ENCODE data around the gene FAM110A.
A peak's percentile ranks its signal among the peaks of the same experiment; 100 is the strongest.
"Not testable (repeated sequence)": the region's sequence is repeated elsewhere in the genome, so short reads cannot be mapped to it uniquely, and the experiment has no call there.

Gene FAM110A

DNA sequence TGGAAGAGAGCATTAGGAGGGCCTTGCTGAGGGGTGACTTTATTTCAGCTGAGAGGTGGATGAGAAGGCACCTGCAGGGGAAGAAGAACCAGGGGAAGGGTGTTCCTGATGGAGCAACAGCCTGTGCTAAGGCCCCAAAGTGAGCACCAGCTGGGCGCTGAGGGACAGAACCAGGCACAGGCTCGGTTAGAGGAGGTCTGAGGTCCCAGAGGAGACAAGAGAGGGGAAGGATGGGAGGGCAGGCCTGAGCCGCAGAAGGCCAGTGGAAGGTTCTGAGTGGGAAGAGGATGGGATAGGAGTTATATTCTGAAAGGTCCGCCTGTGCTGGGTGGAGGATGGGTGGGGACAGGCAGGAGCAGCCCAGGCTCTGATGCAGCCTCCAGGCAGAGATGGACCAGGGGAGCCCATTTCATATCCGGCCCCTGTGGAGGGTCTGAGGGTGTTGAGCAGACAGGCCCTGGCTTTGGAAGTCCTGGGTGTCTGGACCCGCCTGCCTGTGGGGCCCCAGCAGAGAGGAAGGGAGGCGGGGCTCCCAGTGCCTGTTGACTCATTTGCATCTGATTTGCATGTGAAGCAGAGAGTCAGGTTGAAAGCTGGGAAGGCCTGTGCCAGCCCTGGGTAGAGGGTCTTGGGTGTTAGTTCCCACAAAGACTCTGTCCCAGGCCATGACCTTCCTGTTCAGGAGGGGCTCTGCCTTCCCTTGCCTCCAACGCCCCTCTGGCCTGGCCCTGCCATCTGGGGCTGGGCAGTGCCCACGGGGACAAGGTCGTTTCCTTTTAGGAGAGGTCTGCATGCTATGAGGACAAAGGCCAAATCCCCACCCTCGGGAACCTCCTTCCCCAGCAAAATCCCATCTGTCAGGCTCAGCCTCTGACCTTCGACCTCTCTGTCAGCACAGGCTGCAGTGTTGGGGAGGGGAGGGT, 10.6 kb upstream of the FAM110A start:
- no peak for DNase-seq (ENCODE audit: low read depth, low spot score)
- H3K27ac ChIP-seq = no peak overlapping the region

DNA sequence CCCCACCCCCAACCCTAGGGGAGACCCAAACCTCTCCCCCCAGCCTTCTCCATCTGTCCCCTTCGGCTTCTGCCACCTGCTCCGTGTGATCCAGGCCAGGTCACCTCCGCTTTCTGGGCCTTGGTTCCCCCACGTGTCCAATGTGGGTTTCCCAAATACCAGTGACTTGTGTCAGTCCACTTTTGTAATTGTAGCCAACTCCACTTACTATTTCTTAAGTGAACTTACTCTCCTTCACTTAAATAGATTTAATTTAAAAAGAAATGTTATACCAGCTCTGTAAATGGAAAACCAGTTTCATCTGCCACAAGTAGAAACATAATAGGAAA, 10.0 kb upstream of the FAM110A start:
- no peak overlapping the region for H3K27ac ChIP-seq
- no peak for DNase-seq (ENCODE audit: low read depth, low spot score)

DNA sequence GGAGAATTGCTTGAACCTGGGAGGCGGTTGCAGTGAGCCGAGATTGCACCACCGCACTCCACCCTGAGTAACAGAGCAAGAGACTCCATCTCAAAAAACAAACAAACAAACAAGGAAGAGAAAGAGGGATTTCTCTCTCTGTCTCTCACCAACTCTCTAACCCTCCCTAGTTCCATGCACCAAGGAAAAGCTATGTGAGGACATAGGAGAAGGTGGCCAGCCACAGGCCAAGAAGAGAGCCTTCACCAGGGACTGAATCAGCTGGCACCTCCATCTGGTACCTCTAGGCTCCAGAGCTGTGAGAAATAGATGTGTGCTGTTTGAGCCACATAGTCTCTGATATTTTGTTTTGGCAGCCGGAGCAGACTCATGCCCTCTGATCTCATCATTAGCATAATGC, 9.0 kb upstream of the FAM110A start:
- no peak for DNase-seq (ENCODE audit: low read depth, low spot score)
- no peak overlapping the region for H3K27ac ChIP-seq

DNA sequence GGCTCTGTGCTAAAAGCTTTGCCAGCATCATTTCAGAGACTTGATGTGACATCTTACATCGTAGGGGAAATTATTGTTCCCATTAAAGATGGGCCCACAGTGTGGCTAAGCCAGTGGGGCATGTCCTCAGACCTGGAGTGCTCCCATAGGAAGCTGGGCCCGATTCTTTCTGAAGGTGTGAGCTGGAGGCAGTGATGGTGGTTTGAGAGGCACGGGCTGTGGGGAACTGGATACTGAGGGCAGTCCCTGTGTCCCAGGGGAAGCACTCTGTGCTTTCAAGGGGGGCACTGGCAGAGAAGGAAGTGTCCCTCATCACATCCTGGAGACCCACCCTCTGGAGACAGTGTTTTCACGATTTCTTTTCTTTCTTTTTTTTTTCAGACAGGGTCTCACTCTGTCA, 8.6 kb upstream of the FAM110A start:
- no peak for DNase-seq (ENCODE audit: low read depth, low spot score)

DNA sequence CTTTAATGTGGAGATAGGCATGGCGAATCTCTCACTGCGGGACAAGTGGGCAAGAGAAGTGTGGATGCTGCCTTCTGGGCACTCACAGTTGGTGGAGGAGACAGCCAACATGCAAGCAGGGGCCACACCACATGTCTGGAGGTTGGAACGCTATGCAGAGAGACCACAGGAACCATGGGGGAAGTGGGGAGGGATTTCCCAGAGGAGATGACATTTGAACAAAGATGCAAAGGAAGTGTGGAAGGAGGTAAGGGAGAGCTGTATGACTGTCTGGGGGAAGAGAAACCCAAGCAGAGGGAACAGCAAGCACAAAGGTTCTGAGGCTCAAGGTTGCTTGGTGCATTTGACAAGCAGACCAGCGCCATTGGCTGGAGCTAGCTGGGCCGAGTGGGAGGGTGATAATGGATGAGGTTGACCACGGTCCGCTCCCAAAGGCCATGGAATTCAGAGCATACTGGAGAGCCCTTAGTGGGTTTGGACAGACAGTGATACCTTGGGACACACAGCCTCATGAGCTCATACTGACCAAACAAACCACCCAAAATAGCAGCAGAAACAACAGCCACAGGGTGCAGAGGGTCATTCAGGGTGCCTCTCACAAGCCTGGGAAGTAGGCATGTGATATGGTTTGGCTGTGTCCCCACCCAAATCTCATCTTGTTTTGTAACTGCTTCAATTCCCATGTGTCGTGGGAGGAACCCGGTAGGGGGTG, 7.6 kb upstream of the FAM110A start:
- H3K27ac ChIP-seq = no peak overlapping the region
- no peak for DNase-seq (ENCODE audit: low read depth, low spot score)

More for the DNA sequence above, 8.6 kb upstream of the FAM110A start:
- H3K27ac ChIP-seq = no peak overlapping the region

DNA sequence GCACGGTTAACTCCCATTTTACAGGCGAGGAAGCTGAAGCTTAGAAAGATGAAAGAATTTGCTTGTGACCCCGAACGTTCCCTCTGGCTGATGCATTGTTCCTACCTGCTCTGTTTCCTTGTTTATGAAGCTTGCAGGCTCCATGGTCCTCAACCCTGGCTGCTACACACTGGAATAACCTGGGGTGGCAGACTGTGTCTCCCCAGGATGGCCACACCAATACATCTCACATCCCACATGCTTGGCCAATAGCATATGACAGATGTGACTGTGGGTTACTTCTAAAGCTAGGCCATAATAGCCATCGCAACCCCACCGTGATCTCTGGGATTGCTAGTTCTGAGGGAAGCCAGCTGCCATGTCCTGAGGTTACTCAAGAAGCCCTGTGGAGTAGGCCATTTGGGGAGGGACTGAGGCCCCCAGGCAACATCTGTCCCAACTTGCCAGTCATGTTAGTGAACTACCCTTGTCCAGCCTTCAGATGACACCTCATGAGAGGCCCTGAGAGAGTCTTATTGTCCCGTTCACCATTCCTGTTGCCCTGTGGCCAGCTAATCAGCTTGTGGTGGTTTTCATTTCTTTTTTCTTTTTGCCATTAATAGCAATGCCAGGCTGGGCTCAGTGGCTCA, 6.7 kb upstream of the FAM110A start:
- no peak for DNase-seq (ENCODE audit: low read depth, low spot score)
- H3K27ac ChIP-seq = no peak overlapping the region

DNA sequence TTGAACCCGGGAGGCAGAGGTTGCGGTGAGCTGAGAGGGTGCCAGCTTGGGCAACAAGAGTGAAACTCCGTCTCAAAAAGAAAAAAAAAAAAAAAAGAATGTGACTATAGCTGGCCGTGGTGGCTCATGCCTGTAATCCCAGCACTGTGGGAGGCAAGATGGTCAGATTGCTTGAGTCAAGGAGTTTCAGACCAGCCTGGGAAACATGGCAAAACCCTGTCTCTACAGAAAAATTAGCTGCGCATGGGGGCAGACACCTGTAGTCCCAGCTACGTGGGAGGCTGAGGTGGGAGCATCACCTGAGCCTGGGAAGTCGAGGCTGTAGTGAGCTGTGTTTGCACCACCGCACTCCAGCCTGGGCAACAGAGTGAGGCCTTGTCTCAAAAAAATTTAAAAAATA, 5.5 kb upstream of the FAM110A start:
- H3K27ac ChIP-seq = not testable (repeated sequence)

DNA sequence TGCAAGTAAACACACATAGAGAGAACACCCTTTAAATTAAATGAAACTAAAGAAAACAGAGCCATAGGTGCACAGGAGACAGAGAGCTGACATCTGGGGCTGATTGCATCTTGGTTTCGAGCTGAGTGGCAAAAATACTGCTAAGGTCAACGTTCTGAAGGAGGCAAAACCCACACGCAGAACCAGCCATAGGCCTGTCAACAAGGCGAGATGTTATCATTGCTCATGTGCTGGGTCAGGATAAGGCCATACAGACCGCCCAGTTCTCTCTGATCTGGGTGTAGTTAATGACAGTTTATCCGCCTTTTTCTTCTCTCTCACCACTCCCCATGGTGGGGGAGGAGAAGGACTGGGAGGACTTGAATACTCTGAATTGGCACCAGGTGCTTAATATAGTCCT, 4.5 kb upstream of the FAM110A start:
- no peak for DNase-seq (ENCODE audit: low read depth, low spot score)
- H3K27ac ChIP-seq = no peak overlapping the region

More for the DNA sequence above, 5.5 kb upstream of the FAM110A start:
- not testable (repeated sequence) for DNase-seq (ENCODE audit: low read depth, low spot score)

DNA sequence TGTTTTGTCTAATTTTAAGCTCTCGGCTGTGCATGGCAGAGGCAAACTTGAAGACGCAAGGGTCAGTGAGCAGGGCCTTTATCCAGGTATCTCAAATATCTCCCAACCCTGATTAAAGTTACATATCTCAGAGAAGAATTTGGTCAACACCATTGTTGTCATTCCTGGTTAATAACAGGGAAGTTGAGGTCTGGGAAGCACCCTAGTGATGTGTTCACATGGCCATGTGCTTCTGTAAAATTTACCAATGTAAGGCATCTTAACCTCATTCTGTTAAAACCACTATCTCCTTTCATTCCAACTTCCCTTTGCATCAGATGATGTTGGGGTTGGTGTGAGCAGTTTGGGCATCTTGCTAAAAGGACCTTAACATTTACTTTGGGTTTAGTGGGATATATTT, 4.0 kb upstream of the FAM110A start:
- DNase-seq (ENCODE audit: low read depth, low spot score) = no peak
- H3K27ac ChIP-seq = no peak overlapping the region

DNA sequence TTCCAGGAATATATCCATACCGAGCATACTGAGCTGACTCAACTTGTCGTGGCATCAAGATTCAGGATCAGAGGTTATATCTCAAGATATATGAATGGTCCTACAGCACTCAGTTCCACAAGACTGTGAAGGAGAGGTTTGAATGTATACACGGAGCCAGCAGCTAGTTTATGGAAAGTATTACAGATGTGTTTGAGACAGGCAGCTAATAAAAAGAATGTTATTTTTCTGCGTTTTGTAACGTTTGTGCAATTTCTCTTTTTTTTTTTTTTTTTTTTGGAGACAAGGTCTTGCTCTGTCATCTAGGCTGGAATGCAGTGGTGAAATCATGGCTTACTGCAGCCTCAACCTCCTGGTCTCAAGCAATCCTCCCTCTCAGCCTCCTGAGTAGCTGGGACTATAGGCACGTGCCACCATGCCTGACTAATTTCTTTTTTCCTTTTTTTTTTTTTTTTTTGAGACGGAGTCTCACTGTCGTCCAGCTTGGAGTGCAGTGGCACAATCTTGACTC, 3.4 kb upstream of the FAM110A start:
- H3K27ac ChIP-seq = no peak overlapping the region
- DNase-seq (ENCODE audit: low read depth, low spot score) = no peak

DNA sequence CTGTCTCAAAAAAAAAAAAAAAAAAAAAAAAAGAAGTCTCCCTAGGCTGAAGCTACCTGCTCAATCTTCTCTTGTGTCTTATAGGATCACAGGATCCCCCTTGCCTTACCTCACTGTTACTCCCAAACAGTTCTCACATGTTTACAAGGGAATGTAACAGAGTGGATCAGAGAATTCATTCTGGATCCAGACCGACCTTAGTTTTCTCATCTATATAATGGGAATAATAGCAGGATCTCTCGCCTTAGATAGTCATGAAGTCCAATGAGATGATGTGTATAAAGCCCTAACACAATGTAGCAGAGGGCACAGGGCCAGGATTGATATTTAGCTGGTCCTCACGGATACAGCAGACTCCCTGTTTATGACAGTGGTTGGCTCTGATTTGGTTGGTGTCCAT, 2.3 kb upstream of the FAM110A start:
- no peak overlapping the region for H3K27ac ChIP-seq
- DNase-seq (ENCODE audit: low read depth, low spot score) = no peak

DNA sequence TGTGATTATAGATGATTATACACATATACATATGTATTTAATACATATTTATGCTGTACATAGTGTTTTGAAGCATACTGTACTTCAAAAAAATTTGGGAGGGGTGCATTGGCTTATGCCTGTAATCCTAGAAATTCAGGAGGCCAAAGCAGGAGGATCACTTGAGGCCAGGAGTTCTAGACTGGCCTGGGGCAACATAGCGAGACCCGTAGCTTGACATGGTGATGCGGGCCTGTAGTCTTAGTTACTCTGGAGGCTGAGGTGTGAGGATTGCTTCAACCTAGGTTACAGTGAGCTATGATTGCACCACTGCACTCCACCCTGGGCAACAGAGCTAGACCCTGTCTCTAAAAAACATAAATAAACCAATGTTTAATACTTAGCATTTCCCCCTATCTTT, 1.6 kb upstream of the FAM110A start:
- no peak for DNase-seq (ENCODE audit: low read depth, low spot score)
- H3K27ac ChIP-seq = no peak overlapping the region

DNA sequence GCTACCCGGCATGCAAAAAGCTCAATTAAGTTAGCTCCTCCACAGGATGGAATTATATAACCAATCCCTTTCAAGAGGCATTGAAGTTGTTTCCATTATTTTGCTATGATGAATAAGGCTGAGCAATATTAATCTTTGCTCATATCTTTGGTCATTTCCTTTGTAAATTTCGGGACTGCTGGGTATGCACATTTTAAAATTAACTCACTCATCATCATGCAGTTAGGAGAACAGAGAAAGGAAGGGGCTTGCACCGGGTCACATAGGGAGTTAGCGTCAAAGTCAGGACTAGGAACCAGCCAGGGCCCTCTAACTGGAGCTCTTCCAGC, 430 bp upstream of the FAM110A start:
- no peak for DNase-seq (ENCODE audit: low read depth, low spot score)
- H3K27ac ChIP-seq = peak overlapping the region; percentile 87

DNA sequence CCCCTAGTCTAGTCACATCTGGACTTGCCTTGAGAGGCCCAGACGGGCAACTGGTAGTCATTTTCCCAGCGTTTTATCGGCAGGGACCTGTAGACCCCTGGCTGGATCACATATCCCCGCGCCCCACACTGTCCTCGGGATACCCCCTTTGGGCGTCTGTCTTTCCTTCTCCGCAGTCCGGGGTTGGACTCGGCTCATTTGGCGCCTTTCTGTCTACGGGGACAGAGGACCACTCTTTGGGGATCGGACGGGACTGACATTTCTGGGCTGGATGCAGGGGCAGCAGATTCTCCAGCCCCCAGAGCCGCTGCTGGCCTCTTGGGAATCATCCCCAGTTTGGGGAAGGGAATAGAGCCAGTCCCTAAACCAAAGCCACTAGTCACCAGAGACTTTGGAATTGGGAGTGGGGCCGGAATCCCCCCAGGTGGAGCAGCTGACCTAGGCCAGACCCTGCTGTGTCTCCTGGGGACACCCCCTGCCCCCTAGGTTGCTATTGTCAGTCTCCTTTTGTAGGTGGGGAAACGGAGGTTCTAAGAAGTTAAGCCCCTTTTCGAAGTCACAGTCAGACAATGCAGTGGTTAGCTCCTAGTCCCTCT, 734 bp downstream of the FAM110A start:
- no peak for DNase-seq (ENCODE audit: low read depth, low spot score)
- peak overlapping the region; percentile 87 for H3K27ac ChIP-seq

DNA sequence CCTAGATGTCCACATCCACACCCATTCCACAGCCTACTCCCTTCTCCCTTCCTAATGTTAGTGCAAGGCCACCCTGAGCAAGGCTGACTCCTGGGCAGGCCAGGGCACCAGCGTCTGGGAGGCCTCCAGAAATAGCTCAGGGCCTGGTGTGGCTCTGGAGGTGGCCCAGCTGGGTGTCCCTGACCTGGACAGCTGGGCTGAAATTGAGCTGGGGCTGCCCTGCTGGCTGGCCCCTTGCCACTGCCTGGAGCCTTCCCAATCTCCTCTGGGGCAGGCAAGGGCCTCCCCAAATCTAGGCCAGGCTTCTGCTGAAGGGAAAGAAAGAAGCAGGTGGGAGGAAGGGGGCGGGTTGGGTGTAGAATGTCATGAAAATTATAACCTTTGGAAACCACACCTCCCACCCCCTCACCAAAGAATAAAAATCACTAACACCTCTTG, 2.1 kb downstream of the FAM110A start:
- no peak for DNase-seq (ENCODE audit: low read depth, low spot score)

DNA sequence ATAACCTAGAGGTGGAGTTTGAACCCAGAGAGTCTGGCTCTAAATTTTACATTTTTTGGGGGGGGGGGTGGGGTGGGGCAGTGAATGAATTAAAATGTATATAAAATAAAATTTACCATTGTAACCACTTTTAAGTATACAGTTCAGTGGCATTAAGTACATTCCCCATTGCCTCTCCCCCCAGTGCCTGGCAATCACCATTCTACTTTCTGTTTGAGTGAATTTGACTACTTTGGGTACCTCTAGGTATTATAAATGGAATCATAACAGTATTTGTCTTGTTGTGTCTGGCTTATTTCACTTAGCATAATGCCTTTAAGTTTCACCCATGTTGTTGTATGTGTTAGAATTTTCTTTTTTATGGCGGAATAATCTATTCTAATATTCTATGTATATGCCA, 2.7 kb downstream of the FAM110A start:
- DNase-seq (ENCODE audit: low read depth, low spot score) = no peak
- peak overlapping the region; percentile 59 for H3K27ac ChIP-seq

More for the DNA sequence above, 2.1 kb downstream of the FAM110A start:
- H3K27ac ChIP-seq = no peak overlapping the region

DNA sequence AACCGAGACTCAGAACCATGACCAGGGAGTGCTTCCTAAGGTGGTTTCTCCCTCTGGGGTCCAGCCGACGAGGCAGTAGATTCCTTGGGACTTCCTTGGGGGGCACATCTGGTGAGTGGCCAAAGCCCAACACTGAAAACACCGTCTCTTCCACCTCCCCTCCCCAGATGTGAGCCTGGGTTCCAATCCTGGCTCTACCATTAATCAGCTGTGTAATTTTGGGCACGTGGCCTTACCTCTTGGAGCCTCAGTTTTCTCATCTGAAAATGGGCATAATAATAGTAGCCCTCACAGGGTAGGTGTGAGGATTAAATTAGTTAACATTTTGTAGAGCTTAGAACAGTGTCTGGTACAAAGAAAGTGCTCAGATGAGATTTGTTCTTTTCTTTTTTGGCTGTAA, 5.5 kb downstream of the FAM110A start:
- no peak overlapping the region for H3K27ac ChIP-seq
- no peak for DNase-seq (ENCODE audit: low read depth, low spot score)

DNA sequence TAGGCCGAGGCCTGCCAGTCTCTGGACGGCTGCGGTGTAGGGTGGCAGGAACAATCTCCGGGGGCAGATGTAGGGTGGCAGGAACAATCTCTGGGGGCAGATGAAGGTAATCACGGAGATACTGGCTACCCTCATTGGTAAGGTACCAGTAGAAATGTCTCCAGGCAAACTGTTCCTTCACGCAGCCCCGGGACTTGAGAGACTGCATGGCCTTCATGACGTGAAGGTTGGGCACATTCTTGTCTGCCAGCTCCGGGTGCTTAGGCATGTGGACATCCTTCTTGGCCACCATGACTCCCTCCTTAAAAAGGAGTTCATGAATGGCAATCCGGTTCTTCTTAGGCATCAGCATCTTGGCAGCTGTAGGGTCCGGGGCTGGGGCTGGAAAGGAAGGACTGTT, 6.1 kb downstream of the FAM110A start:
- no peak overlapping the region for H3K27ac ChIP-seq

DNA sequence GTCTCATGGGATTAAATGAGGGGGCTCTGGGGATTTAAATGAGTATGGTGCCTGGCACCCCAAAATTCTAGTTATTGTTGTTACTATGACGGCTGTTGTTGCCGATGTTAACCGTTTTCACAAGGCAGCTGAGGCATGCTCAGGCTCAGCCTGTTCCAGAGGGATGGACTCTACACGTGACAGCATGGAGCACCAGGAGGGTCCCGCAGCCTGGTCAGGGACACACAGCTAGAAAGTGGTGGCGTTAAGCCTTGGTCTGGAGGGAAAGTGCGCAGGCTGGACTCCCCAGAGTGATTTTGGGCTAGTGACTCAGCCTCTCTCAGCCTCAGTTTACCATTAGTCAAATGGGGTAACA, 7.0 kb downstream of the FAM110A start:
- H3K27ac ChIP-seq = peak overlapping the region; percentile 89
- no peak for DNase-seq (ENCODE audit: low read depth, low spot score)

More for the DNA sequence above, 6.1 kb downstream of the FAM110A start:
- DNase-seq (ENCODE audit: low read depth, low spot score) = no peak

DNA sequence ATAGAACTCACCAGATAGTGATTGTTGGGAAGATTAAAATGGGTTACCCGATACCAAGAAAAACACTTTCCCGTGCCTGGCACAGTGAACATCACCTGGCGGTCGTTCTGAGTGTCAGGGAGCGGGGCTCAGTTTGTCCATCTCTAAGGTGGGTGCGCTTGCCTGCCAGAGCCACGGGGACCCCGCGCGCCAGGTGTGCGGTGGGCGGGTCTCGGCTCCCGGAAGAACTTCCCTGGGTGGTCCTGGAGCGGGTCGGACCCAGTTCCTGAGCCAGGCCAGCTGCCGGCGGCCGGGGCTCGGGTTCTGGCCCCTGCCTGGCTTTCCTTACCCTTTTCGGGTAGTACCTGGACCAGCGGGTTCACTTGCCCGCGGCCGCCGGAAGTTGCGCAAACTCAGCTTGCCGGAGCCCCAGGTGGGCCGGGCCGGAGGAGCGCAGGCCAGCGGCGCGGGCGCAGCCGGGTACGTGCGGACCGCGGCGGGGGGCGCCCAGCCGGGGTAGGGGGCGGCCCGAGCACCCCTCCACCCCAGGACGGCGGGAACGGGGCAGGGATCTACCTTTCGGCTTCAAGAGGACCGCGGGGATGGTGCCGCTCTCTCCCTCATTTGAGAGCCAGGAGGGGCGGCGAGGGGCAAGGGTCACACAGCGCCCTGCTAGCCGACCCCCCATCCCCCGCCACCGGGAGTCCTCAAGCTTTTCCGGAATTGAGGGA, 7.5 kb downstream of the FAM110A start:
- peak overlapping the region; percentile 89 for H3K27ac ChIP-seq
- no peak for DNase-seq (ENCODE audit: low read depth, low spot score)

Measured in epithelial cell of prostate (primary cell).